GM23338 (cell line): ENCODE data around the gene AGTRAP. TPM values are rescaled to one million over a fixed set of nuclear protein-coding genes. Genes with fewer than 3 reads are reported as not detected.

Experiments used
- ATAC-seq: fragments of 200-7000 bp; cut with Tn5 transposase; 3 replicates; pipeline ENCODE4 v1.9.1; 2020
- DNase-seq: peaks from one replicate; pipeline ENCODE4 v3.0.0-alpha.2; 2015; ENCODE audit warnings: low spot score
- H2AFZ ChIP-seq: fragments of 200-600 bp; sonication (generic); 2 replicates; pipeline ENCODE4 v1.8.0; 2016; ENCODE audit warnings: antibody characterized with exemption, mild to moderate bottlenecking, moderate library complexity
- H3F3A ChIP-seq: fragments of 200-600 bp; sonication (generic); replicated peaks from 2 replicates; pipeline ENCODE4 v1.8.0; 2017; ENCODE audit warnings: antibody characterized with exemption, mixed run types, low read depth
- H3K27ac ChIP-seq: fragments of 200-600 bp; sonication (generic); 2 replicates; pipeline ENCODE4 v1.6.1; 2016; ENCODE audit warnings: low read depth
- H3K27me3 ChIP-seq: fragments of 200-600 bp; sonication (generic); 2 replicates; pipeline ENCODE4 v1.8.0; 2016; ENCODE audit warnings: mild to moderate bottlenecking, mixed run types, moderate library complexity; ENCODE audit not compliant: insufficient read depth
- H3K36me3 ChIP-seq: fragments of 200-600 bp; sonication (generic); 2 replicates; pipeline ENCODE4 v1.8.0; 2016; ENCODE audit warnings: mild to moderate bottlenecking; ENCODE audit not compliant: insufficient read depth
- H3K4me1 ChIP-seq: fragments of 200-600 bp; sonication (generic); 2 replicates; pipeline ENCODE4 v1.8.0; 2016; ENCODE audit warnings: mild to moderate bottlenecking, moderate library complexity; ENCODE audit not compliant: insufficient read depth
- H3K4me2 ChIP-seq: fragments of 200-600 bp; sonication (generic); 2 replicates; pipeline ENCODE4 v1.7.1; 2017; ENCODE audit warnings: mixed run types
- H3K4me3 ChIP-seq: fragments of 200-600 bp; sonication (generic); 2 replicates; pipeline ENCODE4 v1.6.1; 2016; ENCODE audit warnings: mixed run types
- H3K79me2 ChIP-seq: fragments of 200-600 bp; sonication (generic); replicated peaks from 2 replicates; pipeline ENCODE4 v1.8.0; 2017; ENCODE audit warnings: mild to moderate bottlenecking; ENCODE audit not compliant: insufficient read depth
- H3K9me2 ChIP-seq: fragments of 200-600 bp; sonication (generic); 2 replicates; pipeline ENCODE4 v1.8.0; 2017; ENCODE audit not compliant: insufficient read depth
- H4K20me1 ChIP-seq: fragments of 200-600 bp; sonication (generic); replicated peaks from 2 replicates; pipeline ENCODE4 v1.8.0; 2017; ENCODE audit warnings: mild to moderate bottlenecking; ENCODE audit not compliant: insufficient read depth
- H3K27ac Mint-ChIP-seq: 2 replicates; pipeline ENCODE4 v1.8.0; 2020; ENCODE audit warnings: inconsistent platforms, mild to moderate bottlenecking, moderate library complexity, mixed read lengths
- H3K27me3 Mint-ChIP-seq: 3 replicates; pipeline ENCODE4 v1.8.0; 2022; ENCODE audit warnings: low read depth, mild to moderate bottlenecking, moderate library complexity, mixed read lengths, inconsistent platforms; ENCODE audit not compliant: insufficient read depth, poor library complexity
- H3K36me3 Mint-ChIP-seq: 3 replicates; pipeline ENCODE4 v1.8.0; 2021; ENCODE audit warnings: low read depth, mild to moderate bottlenecking, inconsistent platforms, moderate library complexity, mixed read lengths
- H3K4me1 Mint-ChIP-seq: 3 replicates; pipeline ENCODE4 v1.8.0; 2020; ENCODE audit warnings: mild to moderate bottlenecking, inconsistent platforms, mixed read lengths
- H3K4me3 Mint-ChIP-seq: 3 replicates; pipeline ENCODE4 v1.8.0; 2021; ENCODE audit warnings: moderate library complexity, mild to moderate bottlenecking, inconsistent platforms, mixed read lengths
- H3K9me3 Mint-ChIP-seq: 3 replicates; pipeline ENCODE4 v1.8.0; 2020; ENCODE audit warnings: moderate library complexity, mild to moderate bottlenecking, inconsistent platforms, mixed read lengths
- NANOG ChIP-seq: IDR thresholded peaks from 2 replicates; pipeline ENCODE4 v1.6.1; 2016; ENCODE audit warnings: antibody characterized with exemption, borderline replicate concordance
- POLR2AphosphoS5 ChIP-seq: IDR thresholded peaks from 2 replicates; pipeline ENCODE4 v1.6.1; 2016; ENCODE audit warnings: antibody characterized with exemption, low read depth
- ZNF114 ChIP-seq: fragments of 250-450 bp; sonication (Bioruptor Pico); IDR thresholded peaks from 2 replicates; pipeline ENCODE4 v1.5.0; 2020; ENCODE audit warnings: mild to moderate bottlenecking, moderate library complexity
- polyA plus RNA-seq: library from polyadenylated mRNA; unstranded; fragments of >200 nt; fragmentation: Nextera tagmentation; extraction: Ambion mirVana; gene quantifications from 2 replicates; pipeline ENCODE4 v1.2.1, GENCODE V29; 2016
- total RNA-seq: library from RNA; depleted of rRNA; stranded (reverse); fragments of >200 nt; shearing (Covaris generic); gene quantifications from 2 replicates; pipeline ENCODE4 v1.2.3, GENCODE V29; 2014
- TF ChIP-seq, protein P1 (sequence below): fragments of 250-450 bp; sonication (Bioruptor Pico); IDR thresholded peaks from 2 replicates; pipeline ENCODE4 v1.5.0; 2020; ENCODE audit warnings: mild to moderate bottlenecking, moderate library complexity
- TF ChIP-seq, protein P2 (sequence below): IDR thresholded peaks from 2 replicates; pipeline ENCODE4 v1.6.1; 2016; ENCODE audit warnings: antibody characterized with exemption

The AGTRAP gene
- total and polyA plus RNA-seq, 2 experiments from 2014 or later = 79.4 to 102 TPM

DNA sequence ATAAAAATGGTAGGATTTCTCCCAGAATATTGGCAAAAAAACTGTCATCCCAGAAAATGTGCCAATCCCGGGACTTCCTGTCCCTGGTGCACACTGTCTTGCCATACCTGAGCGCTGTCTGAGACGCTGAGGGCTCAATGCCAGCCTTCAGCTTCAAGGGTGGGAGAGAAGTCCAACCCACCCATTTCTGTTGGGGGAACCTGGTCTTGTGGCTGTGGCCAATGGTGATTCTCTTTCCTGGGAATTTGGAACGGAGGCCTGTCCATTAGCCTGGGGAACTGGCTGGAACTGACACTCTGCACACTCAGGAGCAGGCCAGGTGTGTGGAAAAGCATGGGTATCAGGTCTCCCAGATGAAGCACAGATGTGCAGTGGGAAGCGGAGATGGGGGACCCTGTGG is 63.2 kb downstream of the AGTRAP start (continued):
- TF ChIP-seq, protein P1, sequence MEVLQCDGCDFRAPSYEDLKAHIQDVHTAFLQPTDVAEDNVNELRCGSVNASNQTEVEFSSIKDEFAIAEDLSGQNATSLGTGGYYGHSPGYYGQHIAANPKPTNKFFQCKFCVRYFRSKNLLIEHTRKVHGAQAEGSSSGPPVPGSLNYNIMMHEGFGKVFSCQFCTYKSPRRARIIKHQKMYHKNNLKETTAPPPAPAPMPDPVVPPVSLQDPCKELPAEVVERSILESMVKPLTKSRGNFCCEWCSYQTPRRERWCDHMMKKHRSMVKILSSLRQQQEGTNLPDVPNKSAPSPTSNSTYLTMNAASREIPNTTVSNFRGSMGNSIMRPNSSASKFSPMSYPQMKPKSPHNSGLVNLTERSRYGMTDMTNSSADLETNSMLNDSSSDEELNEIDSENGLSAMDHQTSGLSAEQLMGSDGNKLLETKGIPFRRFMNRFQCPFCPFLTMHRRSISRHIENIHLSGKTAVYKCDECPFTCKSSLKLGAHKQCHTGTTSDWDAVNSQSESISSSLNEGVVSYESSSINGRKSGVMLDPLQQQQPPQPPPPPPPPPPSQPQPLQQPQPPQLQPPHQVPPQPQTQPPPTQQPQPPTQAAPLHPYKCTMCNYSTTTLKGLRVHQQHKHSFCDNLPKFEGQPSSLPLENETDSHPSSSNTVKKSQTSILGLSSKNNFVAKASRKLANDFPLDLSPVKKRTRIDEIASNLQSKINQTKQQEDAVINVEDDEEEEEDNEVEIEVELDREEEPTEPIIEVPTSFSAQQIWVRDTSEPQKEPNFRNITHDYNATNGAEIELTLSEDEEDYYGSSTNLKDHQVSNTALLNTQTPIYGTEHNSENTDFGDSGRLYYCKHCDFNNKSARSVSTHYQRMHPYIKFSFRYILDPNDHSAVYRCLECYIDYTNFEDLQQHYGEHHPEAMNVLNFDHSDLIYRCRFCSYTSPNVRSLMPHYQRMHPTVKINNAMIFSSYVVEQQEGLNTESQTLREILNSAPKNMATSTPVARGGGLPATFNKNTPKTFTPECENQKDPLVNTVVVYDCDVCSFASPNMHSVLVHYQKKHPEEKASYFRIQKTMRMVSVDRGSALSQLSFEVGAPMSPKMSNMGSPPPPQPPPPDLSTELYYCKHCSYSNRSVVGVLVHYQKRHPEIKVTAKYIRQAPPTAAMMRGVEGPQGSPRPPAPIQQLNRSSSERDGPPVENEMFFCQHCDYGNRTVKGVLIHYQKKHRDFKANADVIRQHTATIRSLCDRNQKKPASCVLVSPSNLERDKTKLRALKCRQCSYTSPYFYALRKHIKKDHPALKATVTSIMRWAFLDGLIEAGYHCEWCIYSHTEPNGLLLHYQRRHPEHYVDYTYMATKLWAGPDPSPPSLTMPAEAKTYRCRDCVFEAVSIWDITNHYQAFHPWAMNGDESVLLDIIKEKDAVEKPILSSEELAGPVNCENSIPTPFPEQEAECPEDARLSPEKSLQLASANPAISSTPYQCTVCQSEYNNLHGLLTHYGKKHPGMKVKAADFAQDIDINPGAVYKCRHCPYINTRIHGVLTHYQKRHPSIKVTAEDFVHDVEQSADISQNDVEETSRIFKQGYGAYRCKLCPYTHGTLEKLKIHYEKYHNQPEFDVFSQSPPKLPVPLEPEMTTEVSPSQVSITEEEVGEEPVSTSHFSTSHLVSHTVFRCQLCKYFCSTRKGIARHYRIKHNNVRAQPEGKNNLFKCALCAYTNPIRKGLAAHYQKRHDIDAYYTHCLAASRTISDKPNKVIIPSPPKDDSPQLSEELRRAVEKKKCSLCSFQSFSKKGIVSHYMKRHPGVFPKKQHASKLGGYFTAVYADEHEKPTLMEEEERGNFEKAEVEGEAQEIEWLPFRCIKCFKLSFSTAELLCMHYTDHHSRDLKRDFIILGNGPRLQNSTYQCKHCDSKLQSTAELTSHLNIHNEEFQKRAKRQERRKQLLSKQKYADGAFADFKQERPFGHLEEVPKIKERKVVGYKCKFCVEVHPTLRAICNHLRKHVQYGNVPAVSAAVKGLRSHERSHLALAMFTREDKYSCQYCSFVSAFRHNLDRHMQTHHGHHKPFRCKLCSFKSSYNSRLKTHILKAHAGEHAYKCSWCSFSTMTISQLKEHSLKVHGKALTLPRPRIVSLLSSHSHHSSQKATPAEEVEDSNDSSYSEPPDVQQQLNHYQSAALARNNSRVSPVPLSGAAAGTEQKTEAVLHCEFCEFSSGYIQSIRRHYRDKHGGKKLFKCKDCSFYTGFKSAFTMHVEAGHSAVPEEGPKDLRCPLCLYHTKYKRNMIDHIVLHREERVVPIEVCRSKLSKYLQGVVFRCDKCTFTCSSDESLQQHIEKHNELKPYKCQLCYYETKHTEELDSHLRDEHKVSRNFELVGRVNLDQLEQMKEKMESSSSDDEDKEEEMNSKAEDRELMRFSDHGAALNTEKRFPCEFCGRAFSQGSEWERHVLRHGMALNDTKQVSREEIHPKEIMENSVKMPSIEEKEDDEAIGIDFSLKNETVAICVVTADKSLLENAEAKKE (CRISPR knock-in tag) = no peak
- no peak for TF ChIP-seq ZNF114 (CRISPR knock-in tag)

DNA sequence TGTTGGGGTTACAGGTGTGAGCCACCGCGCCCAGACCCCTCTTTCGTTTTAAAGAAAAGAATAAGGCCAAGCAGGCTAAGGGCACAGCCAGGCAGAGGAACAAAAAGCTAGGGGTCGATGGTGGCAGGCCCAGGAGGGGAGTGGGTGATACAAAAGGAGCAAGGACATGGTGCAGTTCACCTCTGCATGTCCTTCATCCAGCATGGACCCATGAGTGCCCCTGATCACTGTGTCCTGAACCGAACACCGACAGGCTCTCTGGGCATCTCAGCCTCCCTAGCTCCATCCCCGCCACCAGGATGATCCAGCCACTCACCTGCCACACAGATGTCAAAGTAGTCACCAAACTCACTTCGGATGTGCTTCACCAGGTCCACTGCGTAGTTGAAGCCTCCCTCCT is 64.0 kb downstream of the AGTRAP start:
- H3F3A ChIP-seq = peaks cover 12% of the 10 kb centered on the region; the same call in 1 of the 2 replicates
- TF ChIP-seq POLR2AphosphoS5 (no peak), NANOG (no peak)
- TF ChIP-seq, protein P2, sequence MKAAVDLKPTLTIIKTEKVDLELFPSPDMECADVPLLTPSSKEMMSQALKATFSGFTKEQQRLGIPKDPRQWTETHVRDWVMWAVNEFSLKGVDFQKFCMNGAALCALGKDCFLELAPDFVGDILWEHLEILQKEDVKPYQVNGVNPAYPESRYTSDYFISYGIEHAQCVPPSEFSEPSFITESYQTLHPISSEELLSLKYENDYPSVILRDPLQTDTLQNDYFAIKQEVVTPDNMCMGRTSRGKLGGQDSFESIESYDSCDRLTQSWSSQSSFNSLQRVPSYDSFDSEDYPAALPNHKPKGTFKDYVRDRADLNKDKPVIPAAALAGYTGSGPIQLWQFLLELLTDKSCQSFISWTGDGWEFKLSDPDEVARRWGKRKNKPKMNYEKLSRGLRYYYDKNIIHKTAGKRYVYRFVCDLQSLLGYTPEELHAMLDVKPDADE = no peak
- H2AFZ ChIP-seq = no peak overlapping the region
- Mint-ChIP-seq H3K27me3 (peaks cover 8% of the 10 kb centered on the region), H3K27ac (no peak overlapping the region), H3K36me3 (peaks cover 39% of the 10 kb centered on the region), H3K9me3 (no peaks in the 10 kb centered on the region; the same call in 2 of the 3 replicates), H3K4me3 (no peak overlapping the region), H3K4me1 (peaks cover 30% of the 10 kb centered on the region)
- DNase-seq (no peak), ATAC-seq (no peak)
- H3K36me3 ChIP-seq = no peaks in the 10 kb centered on the region
- H3K27me3 ChIP-seq = no peaks in the 10 kb centered on the region
- H3K4me2 ChIP-seq = no peak overlapping the region
- no peak overlapping the region for H3K4me3 ChIP-seq
- peaks cover 20% of the 10 kb centered on the region for H3K4me1 ChIP-seq
- no peaks in the 10 kb centered on the region; the same call in none of the 2 replicates for H4K20me1 ChIP-seq
- no peak overlapping the region for H3K27ac ChIP-seq
- H3K9me2 ChIP-seq = no peaks in the 10 kb centered on the region
- peaks cover 10% of the 10 kb centered on the region; the same call in 1 of the 2 replicates for H3K79me2 ChIP-seq
